Stimulated activated CD4-positive, alpha-beta T cell treated with anti-CD3 and anti-CD28 coated beads, Interleukin-1b, Interleukin-23, amount 100 ng/mL, for 1 hour (primary cell): Measurements from ENCODE around the gene ARSK.

Source experiments
- DNase-seq, 2 donors: peaks; one replicate each; pipeline ENCODE4 v3.0.0-alpha.2; 2020; ENCODE audit warnings: low read depth in 2 of 2

ARSK gene, protein sequence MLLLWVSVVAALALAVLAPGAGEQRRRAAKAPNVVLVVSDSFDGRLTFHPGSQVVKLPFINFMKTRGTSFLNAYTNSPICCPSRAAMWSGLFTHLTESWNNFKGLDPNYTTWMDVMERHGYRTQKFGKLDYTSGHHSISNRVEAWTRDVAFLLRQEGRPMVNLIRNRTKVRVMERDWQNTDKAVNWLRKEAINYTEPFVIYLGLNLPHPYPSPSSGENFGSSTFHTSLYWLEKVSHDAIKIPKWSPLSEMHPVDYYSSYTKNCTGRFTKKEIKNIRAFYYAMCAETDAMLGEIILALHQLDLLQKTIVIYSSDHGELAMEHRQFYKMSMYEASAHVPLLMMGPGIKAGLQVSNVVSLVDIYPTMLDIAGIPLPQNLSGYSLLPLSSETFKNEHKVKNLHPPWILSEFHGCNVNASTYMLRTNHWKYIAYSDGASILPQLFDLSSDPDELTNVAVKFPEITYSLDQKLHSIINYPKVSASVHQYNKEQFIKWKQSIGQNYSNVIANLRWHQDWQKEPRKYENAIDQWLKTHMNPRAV

DNA sequence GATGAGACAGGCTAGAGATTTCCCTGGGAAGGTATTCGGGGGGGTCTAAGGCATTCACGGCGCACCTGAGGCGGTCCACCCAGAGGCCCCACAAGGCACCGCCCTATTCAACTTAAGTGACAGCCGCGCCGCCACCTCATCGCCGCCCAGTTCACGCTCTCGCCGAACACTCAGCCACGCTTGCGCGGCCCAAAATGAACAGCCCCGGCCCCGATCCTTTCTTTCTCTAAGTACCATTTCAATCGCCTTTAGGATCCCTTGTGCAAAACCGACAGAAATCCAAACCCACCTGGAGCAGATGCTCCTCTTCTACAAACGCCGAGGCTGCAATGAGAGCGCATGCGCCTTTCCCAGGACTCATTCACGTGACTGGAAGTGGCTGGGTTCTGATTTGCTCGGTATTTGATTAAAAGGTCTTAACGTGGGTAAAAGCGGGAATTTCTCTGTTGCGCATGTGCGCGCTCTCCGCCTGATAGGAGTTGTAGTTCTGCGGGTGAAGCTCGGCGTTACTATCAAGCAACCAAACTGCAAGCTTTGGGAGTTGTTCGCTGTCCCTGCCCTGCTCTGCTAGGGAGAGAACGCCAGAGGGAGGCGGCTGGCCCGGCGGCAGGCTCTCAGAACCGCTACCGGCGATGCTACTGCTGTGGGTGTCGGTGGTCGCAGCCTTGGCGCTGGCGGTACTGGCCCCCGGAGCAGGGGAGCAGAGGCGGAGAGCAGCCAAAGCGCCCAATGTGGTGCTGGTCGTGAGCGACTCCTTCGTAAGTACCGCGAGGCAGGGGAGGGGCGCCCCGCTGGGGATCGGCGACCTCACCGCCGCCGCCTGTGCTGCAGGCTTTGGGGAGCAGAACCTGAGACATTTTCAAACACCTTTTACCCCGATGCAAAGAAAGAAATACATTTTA lies at the start of gene ARSK, which contains the start of gene SKIC3:
TSS of gene ARSK (plus strand) at position 455 of the 902 bp plus-strand sequence. CDS start at position 633, 178 bp downstream.
TSS of gene SKIC3 (minus strand) at position 331 of the 902 bp plus-strand sequence. CDS start 7,827 bp downstream, outside the sequence.
- DNase-seq, result peak; percentile 70 to 79

DNA sequence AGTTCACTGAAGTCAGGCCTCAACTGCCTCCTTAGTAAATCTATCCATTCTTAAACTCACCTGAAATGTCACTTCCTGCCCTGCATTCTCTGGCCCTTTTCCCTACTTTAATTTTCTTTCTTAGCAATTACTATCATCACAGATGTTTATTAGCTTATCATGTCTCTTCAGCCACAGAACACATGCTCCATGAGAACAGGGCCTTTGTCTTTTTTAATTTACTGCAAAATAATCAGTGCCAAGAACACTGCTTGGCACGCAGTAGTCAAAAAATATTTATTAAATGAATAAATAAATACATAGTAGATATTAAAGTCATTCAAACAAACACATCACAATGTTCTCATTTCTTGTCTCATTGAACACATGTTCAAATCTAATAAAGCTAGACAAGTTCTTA lies 46.4 kb upstream of the ARSK start:
- no peak for DNase-seq

DNA sequence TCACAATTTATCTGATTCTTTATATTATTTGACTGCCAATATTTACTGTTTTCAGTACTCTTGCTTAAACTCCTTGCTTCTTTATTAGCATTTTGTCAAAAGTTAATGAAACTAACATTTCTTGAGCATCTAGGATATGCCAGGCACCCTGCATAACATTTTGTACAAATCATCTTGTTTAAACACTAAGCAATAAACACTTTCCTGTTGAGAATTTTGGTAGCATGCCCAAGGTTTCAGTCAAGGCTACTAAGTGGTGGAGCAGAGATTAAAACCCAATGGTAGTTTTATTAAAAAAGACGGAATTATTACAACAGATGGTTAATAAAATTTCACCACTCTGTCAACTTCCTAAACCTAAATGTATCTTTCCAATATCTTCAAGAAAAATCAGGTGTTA lies 43.3 kb upstream of the ARSK start:
- no peak for DNase-seq

DNA sequence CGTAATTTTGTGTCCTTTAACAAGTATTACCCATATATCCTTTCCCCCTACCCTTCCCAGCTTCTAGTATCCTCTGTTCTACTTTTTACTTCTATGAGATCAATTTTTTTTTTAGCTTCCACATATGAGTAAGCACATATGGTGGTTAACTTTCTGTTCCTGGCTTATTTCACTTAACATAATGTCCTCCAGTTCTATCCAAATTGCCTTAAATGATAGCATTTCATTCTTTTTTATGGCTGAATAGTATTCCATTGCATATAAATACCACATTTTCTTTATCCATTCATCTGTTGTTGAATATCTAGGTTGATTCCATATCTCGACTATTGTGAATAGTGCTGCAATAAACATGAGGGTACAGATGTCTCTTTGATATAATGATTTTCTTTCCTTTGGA lies 36.5 kb upstream of the ARSK start:
- DNase-seq, result no peak

DNA sequence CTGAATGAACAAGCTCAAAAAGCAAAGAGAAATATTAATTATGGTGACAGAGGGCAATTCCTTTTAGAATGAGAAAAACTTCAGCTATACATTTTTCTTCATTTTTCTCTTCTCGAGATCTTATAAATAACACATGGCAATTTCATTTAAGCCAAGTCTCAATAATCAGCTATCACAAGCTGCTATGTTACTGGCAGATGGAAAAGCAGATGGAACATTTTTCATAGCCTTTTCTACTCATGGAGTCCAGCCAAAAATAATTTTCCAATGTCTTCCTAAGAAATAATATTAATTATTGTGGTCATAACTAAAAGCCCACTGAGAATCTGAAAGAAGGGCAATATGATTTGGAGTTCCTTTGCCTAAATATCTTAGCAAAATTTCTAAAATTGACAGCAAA lies 35.8 kb upstream of the ARSK start:
- no peak for DNase-seq

DNA sequence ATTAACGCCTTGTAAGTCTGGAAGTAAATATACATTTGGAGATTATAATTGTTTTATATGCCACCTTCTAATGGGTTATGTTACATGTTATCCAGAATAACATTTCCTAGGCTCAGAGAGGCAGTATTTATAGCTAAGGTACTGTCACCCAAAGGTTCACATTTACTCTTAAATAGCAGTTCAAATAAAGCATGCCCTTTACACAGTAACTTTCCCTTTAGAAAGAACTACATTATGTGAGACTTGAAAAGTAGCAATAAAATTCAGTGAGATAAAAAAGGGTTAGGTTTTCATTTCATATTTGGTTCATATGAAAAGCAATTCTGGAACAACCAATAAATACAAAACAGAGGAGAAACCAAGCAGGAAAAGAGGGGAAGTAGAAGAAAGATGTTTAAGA lies 35.2 kb upstream of the ARSK start:
- no peak for DNase-seq

DNA sequence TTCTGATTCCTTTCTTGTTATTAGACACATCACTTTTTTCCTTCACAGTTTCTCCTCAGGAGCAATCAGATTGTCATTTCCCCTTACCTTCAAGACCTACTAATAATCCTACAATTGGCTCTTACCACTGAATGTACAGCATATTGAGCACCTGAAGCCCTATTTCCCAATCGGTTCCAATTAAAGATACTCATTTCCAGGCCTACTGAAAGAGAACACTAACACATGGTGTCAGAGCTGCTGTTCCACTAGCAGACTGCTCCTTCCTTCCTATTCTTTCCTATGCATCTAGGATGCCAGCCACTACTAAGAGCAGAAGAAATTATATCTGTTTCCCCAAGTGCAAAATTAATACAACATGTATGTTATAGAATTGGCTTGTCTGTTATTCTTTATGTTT lies 34.7 kb upstream of the ARSK start:
- DNase-seq, result no peak

DNA sequence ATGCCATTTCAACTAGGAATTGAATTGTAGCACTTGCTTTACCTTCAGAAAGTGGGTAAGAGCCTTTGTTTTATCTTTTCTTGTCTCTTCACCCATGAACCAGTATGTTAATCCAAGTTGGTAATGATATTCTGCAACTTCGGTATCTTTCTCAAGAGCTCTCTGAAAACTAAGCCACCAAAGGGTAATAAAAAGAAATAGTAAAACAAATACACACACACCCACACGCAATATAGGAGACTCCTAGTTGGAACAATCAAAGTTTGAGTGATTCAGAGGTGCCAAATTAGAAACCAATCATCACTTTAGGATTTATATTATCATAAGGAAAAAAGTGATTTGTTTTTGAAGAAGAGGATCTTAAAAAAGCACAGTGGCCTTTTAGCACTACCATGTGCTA lies 30.5 kb upstream of the ARSK start:
- DNase-seq, result no peak

DNA sequence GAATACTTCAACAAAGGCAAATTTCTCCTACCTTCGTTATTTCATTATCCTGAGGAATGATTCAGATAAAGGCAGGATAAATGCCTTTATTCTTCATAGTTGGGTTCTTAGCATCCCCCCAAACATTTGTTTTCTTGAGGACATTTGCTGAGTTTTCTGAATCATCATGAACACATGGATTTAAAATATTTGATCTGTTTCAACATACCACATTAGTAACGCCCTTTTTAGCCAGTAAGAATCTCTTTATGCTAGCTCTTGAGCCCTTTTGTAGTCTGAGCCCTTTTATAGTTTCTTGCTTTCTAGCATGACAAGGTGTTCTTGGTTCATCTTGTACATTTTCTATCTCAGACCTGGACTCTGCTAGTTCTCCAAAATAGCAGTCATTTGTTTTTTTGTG lies 28.0 kb upstream of the ARSK start:
- DNase-seq, result no peak

DNA sequence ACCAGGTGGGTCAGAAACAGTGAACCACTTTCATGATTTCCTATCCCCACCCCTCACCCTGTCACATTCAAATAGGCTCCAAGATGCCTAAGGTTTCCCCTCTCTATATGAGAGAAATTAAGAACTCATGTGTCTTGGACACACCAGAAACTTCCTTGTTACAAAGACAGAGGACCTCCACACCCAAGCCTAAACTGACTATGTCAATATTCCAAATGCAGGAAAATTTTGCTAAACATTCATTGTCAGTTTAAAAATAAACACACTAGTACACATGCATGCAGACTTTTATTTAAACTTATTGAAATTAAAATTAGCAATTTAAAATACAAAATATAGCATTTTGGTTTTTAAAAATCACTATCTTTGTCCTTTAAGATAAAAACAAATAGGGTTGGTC lies 26.3 kb upstream of the ARSK start:
- DNase-seq, result no peak

DNA sequence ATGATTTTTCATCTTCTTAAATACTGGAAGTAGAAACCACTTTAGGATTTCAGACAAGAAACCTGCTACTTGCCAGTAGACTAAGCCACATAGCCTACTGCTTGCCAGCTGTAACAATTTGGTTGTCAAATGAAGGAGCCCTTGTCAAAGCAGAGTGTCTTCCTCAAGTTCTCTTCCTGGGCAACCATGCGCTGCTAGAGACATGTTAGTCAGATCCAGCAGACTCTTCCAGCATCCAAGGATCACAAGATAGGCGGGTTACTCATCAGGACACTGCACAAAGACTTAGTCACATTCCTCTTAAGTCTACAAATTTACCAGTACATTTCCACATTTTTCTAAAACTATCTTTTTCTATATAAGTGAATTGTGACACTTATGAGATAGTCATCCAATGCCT lies 24.5 kb upstream of the ARSK start:
- no peak for DNase-seq

DNA sequence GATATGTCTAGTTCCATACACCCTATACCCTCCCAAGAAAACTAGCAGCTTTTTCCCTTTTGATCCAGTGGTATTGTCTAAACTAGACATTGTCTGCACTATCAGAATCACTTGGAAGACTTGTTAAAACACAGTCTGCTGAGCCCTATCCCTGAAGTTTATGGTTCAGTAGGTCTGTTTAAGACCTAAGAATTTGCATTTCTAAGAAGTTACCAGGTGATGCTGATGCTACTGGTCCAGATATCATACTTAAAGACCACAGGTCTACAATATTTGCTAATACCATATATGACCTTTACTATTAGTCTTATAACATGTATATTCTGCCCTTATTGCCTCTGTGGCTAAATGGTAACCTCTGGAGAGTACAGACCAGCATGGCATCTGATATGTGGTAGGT lies 23.4 kb upstream of the ARSK start:
- DNase-seq, result no peak

DNA sequence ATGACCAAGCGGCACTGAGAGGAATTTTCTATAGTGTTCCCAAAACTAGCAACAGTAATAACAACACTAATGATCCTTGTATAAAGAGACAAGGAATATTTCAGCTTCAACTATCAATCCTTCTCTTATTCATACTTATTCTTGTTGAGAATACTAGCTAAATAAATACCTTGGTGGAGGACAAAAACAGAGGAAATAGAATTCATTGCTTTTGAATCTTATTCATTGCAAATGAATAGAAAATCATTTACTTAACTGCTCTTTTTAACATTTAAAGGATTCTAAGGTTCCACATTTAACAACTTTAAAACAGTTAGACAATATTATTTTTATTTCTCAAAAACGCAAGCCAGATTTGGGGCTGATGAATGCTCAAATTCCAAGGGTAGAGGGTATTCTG lies 22.5 kb upstream of the ARSK start:
- no peak for DNase-seq

DNA sequence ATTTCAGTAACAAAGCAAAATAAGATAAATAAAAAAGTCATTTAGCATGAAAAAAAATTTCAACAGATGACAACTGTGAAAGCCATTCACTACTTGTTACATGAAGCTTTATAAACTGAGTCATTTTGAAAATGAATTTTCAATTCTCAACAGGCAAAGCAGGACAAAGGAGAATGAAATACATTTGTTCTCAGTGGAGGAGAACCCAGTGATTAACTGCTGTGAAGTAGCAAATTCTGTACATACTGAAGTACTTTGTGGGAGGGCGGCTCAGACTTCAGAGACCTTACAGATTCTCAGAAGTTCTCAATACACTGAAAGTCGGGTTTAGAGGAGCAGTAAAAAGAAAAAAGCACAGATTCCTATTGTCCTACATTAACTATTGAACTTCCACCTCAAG lies 21.8 kb upstream of the ARSK start:
- DNase-seq, result no peak

DNA sequence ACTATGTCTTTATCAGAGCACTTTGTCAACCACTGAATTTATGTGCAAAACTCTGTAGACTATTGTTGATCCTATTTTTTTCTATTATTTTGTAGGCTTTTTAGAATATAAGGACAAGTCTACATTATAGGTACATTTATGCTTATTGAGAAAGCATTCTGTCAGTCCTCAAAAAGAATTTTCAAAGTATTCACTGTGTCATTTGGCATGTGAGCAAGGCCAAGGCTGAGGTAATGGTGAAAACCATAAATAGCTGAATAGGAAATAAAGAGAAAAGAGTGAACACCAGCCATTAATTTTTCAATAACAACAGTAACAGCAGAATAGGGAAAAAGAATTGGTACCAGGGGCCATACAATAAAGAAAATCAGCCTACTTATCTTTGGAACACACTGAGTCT lies 21.1 kb upstream of the ARSK start:
- DNase-seq, result no peak

DNA sequence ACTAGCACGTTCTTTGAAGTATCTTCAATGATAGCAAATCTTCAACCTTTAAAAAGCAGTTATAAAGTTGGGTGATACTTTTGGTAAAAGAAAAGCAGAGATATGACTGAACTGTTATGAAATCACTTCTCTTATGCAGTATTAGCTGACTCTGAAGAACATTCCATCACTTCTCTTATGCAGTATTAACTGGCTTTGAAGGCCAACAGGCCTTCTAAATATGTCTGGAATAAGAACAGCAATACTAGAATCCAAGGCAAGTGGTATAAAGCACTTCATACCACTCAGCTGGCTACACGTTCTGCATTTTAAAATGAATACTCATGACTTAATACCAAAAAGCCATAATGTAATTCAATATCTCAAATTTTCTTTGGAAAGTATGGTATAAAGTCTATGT lies 17.4 kb upstream of the ARSK start:
- DNase-seq, result no peak

DNA sequence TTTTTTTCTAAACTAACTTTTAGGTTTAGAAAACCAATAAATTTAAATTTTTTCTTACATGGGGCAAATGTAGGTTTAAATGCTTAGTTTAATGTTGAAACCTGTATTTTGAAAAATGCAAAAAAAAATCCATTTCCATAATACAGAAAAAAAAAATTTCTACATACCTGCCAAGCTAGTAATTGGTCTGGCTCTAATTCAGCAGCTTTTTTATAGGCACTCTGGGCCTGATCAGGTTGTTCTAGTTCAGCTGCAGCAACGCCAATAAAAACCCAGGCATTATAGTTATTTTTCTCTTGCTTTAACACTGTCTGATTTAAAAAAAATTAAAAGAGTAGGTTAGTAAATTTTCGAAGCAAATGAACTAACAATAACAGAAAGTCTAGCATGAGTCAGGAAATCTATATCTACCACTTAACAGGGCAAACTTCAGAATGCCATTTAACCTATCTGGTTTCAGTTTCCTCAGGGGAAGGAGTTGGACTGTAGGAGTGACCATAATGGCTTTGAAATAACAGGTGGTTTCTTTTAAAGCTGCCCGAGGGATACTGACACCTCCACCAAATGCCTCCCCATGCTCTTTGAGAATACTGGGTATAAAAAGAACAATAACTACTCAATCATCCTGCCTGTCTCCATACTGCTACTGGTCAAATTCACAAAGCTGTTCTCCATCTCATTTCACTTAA lies 11.7 kb upstream of the ARSK start:
- DNase-seq, result no peak

DNA sequence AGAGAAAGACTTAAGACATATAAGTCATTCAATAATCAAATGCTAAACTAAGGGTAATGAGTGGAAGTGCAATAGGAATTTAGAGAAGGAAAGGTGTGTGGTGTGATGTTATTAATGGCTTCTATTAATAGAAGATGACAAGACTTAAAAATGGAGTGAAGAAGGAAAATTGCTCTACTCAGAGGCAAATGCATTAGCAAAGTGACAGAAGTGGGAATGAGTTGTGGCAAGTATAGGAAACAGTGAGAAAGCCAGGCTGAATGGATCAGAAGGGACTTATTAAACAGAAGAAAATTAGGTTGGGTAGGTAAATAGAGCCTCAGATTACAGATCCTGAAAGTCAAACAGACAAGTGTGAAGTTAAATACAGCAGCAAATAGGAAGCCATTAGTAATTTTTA lies 5.9 kb upstream of the ARSK start:
- no peak for DNase-seq

DNA sequence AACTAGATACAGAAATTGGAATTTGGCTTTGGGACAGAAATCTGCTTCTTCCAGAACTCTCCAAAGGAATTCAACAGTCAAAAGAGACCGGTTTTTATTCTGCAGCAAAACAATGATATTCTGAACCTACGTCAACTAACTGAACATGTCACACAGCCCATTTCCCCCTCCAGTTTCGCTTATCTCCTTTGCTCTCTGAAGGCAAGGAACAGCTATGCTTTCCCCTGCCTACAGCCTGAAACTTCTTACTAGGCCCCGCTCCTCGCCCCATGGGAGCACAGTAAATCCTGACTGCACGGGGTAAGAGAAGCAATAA lies 612 bp upstream of the ARSK start:
- DNase-seq, result no peak

DNA sequence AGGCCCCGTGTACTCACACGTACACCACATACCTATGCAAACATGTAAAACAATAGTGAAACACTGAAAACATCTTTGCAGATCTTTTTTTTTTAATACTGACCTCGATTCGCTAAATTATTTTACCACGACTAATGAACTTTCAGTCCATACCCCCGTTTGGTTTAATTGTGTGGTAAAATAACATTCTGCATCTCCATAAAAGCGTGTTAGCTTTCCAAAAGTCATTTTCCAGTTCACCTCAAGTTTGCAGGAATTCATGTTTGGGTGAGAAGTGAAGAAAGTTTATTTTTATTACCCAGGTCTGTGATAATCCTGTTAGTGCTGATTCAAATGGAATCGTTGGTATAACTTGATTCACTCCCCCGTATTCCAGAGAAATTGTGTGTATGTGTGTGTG lies 652 bp downstream of the ARSK start:
- no peak for DNase-seq

DNA sequence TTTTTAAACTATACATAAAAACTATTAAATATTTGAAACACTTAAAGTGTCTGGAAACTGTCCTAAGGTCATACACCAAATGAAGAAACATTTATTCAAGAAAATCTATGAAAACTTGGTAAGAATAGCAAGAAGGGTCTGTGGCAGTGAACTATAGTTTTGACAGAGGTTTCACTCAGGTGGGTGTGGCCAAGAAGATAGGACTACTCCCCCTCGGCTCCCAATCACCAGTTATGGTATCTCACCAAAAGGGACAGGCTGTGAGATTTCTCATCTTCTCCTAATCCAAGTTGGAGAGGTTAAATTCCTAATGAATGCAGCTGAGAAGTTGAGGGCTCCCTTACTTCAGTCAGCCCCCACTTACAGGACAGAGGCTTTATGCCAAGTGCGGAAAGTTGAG lies 2.9 kb downstream of the ARSK start:
- no peak for DNase-seq

DNA sequence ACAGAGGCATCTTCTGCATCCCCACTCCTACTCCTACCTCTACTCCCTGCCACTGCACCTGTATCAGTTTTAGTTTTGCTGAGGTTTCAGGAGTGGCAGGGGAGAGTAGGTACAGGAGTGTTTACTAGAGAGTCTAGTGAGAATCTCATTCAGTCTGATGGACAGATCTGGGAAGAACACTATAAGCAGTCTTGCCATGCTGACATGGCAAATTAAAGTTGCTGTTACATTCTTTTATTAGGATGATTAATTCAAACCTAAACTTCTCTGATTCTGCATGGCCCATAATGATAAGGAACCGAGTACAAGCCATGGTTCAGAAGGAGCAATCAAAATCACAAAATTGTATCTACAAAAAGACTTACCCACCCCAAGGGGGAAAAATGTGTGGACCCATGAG lies 7.4 kb downstream of the ARSK start:
- no peak for DNase-seq
